ENCODE measurements around the gene ADD3. TPM values are rescaled to one million over a fixed set of nuclear protein-coding genes. Genes with fewer than 3 reads are reported as not detected.

ADD3 gene
- total and polyA plus RNA-seq, 2 of the 13 experiments (the other 11 are each of a cell fraction or from before 2014, with no cell fraction given) = 44.7 to 57.5 TPM

DNA sequence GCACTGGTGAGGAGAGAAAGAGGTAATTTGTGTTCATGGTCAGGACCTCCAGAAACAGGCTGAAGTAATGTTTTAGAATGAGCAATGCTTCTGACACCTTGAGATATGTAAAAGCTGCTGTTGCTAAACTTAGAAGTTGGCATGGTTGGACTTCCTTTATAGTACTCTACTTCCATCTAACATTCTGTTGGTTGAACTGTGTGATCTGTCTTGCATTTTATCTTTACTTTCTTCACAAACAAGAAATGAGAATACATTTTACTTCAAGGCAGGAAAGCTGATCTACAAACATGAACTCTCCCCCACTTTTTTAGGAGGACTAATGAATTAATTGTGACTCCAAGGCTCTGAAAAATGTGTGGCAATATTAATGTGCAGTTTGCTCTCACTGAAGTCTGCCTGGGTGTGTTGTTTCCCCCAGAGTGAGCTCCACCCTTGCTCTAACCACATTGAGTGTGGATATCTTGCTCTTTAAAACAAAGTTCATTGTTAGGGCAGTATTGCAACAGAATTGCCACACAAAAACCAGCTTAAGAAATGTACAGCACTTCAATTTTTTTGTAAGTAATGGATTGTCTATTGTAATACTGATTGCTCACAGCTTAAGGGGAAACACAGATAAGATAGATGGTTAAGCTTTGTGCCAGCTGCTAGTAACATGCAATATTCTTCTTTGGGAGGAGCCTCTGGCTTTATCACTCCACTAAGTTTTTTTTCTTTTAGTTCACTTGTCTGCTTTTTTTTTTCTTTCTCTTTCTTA lies 69.0 kb downstream of the ADD3 start (continued):
- TF ChIP-seq ZNF670 (CRISPR knock-in tag; IDR thresholded peaks at IDR 0.05; ENCODE audit: borderline replicate concordance) (no peak), SIN3A (IDR thresholded peaks at IDR 0.05; ENCODE audit: borderline replicate concordance, low read depth, low read length) (no peak), HNF4A (CRISPR knock-in tag; IDR thresholded peaks at IDR 0.05) (peak; percentile 72), ZSCAN12 (CRISPR knock-in tag; IDR thresholded peaks at IDR 0.05) (no peak), ATRX (CRISPR knock-in tag; IDR thresholded peaks at IDR 0.05; ENCODE audit: borderline replicate concordance) (no peak), HHEX (CRISPR knock-in tag; IDR thresholded peaks at IDR 0.05) (no peak), ASH2L (IDR thresholded peaks at IDR 0.05; ENCODE audit: insufficient read length, low read depth, low read length) (no peak), DNMT3B (CRISPR knock-in tag; conservative IDR thresholded peaks at IDR 0.05) (no peak), SP4 (CRISPR knock-in tag; IDR thresholded peaks at IDR 0.05) (no peak), RXRA (CRISPR knock-in tag; IDR thresholded peaks at IDR 0.05) (peak; percentile 36; the same call in 1 of the 2 replicates), YEATS4 (CRISPR knock-in tag; IDR thresholded peaks at IDR 0.05; ENCODE audit: borderline replicate concordance) (0 out of 2 replicates have a peak, but pooled peaks have one; percentile 24), ZNF274 (CRISPR knock-in tag; IDR thresholded peaks at IDR 0.05) (no peak), MED13 (CRISPR knock-in tag; IDR thresholded peaks at IDR 0.05) (no peak), RCOR2 (CRISPR knock-in tag; IDR thresholded peaks at IDR 0.05) (no peak), ZNF143 (CRISPR knock-in tag; IDR thresholded peaks at IDR 0.05) (no peak), SMAD9 (CRISPR knock-in tag; IDR thresholded peaks at IDR 0.05) (no peak)
- TF ChIP-seq, protein P1, sequence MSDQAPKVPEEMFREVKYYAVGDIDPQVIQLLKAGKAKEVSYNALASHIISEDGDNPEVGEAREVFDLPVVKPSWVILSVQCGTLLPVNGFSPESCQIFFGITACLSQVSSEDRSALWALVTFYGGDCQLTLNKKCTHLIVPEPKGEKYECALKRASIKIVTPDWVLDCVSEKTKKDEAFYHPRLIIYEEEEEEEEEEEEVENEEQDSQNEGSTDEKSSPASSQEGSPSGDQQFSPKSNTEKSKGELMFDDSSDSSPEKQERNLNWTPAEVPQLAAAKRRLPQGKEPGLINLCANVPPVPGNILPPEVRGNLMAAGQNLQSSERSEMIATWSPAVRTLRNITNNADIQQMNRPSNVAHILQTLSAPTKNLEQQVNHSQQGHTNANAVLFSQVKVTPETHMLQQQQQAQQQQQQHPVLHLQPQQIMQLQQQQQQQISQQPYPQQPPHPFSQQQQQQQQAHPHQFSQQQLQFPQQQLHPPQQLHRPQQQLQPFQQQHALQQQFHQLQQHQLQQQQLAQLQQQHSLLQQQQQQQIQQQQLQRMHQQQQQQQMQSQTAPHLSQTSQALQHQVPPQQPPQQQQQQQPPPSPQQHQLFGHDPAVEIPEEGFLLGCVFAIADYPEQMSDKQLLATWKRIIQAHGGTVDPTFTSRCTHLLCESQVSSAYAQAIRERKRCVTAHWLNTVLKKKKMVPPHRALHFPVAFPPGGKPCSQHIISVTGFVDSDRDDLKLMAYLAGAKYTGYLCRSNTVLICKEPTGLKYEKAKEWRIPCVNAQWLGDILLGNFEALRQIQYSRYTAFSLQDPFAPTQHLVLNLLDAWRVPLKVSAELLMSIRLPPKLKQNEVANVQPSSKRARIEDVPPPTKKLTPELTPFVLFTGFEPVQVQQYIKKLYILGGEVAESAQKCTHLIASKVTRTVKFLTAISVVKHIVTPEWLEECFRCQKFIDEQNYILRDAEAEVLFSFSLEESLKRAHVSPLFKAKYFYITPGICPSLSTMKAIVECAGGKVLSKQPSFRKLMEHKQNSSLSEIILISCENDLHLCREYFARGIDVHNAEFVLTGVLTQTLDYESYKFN (CRISPR knock-in tag; conservative IDR thresholded peaks at IDR 0.05) = peak; percentile 53
- TF ChIP-seq, protein P2, sequence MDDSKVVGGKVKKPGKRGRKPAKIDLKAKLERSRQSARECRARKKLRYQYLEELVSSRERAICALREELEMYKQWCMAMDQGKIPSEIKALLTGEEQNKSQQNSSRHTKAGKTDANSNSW (CRISPR knock-in tag; IDR thresholded peaks at IDR 0.05; ENCODE audit: borderline replicate concordance) = no peak
- TF ChIP-seq, protein P3, sequence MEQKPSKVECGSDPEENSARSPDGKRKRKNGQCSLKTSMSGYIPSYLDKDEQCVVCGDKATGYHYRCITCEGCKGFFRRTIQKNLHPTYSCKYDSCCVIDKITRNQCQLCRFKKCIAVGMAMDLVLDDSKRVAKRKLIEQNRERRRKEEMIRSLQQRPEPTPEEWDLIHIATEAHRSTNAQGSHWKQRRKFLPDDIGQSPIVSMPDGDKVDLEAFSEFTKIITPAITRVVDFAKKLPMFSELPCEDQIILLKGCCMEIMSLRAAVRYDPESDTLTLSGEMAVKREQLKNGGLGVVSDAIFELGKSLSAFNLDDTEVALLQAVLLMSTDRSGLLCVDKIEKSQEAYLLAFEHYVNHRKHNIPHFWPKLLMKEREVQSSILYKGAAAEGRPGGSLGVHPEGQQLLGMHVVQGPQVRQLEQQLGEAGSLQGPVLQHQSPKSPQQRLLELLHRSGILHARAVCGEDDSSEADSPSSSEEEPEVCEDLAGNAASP (CRISPR knock-in tag; IDR thresholded peaks at IDR 0.05; ENCODE audit: borderline replicate concordance) = no peak

Measured in HepG2 (cell line).